GM12875 (cell line): ENCODE measurements around the gene NUDT22.
A peak's percentile ranks its signal among the peaks of the same experiment; 100 is the strongest.

Experiments
- H3K4me3 ChIP-seq: one replicate; pipeline ENCODE4 v1.5.1; 2011; ENCODE audit warnings: low read depth, low read length, control low read depth
- CTCF ChIP-seq: IDR thresholded peaks from 2 replicates; pipeline ENCODE4 v1.5.1; 2011; ENCODE audit warnings: low read depth, mild to moderate bottlenecking, control low read depth, inconsistent platforms, low read length, moderate library complexity, borderline replicate concordance; ENCODE audit not compliant: insufficient read depth

The NUDT22 gene

DNA sequence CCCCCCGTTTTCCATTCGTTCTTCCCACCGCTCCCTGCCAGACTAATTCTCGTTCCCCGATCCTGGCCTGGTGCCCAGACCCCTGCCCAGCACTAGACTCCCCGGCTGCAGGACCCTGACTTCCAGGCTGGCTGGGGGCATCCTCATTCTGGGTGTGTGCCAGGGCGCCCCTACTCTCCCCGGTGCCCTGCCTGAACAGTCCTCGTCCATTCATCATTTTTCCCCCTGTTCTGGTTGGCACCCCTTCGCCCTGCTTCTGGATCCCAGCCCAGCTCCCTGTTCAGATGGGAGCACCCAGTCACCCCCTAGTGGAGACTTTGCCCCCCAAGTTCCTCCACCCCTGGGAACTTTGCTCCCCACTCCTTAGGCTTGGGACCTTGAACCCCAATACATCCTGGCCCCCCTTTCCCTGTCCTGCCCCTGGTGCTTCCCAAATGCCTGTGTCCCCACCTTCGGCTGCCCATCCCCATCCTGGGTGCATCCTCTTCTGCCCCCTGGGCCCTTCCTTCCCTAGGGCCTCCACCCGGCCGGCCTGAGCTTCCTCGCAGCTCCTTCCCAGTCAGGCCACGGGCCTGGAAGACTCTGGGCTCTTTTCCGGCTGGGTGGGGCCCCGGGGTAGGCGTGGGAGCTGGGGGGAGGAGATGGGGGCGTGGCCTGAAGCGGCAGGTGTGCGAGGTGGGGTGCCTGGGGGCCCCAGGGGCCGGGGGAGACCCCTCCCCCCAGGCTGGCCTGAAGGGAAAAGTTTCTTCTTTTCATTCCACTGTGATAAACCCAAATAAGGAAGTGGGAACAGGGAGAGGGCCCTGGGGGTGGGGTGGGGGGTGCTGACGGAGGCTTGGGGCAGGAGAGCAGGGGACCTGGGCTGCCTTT, 26.2 kb downstream of the NUDT22 start:
- peak overlapping the region; percentile 77 for H3K4me3 ChIP-seq
- peak; percentile 53 for TF ChIP-seq CTCF

- no peak overlapping the region for H3K4me3 ChIP-seq
- no peak for TF ChIP-seq CTCF
Observed at GRCh38 chr11:64253043-64253442, 27.0 kb downstream of the NUDT22 start.

DNA sequence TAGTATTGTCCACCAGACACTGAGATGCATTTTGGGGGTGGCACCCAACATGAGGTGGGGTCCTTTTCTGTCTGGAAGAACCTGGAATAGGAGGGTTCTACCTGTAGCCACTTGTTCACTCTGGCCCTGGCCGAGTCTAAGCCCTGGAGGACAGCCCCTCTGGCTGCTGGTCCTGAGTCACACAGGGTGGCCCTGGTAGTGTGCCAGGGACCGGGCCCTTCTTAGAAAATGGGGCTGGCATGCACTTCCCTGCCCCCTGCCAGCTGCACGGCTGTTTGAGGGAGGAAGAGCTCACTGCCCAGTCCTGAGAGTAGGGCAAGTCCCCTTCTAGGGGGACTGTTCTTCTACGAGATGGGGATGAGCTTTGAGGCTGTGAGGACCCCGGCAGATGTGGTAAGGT, 27.4 kb downstream of the NUDT22 start:
- H3K4me3 ChIP-seq = no peak overlapping the region

DNA sequence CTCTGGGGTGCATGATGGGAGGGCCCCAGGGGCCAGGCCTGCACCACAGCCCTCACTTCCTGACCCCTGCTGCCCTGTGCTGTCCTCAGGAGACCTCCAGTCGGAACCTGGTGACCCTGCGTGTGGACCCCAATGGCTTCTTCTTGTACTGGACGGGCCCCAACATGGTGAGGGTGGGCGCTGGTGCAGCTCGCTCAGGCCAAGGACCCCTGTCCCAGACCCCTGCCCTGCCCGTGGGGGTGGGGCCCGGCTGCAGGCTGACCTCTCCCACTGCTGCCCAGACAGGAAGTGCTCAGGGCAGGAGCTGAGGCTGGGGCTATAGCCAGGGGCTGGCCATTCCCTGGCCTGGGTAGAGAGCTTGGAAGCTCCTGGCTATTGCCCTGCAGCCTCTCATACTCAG, 28.3 kb downstream of the NUDT22 start:
- no peak for TF ChIP-seq CTCF

More for the DNA sequence above, 27.4 kb downstream of the NUDT22 start:
- no peak for TF ChIP-seq CTCF

DNA sequence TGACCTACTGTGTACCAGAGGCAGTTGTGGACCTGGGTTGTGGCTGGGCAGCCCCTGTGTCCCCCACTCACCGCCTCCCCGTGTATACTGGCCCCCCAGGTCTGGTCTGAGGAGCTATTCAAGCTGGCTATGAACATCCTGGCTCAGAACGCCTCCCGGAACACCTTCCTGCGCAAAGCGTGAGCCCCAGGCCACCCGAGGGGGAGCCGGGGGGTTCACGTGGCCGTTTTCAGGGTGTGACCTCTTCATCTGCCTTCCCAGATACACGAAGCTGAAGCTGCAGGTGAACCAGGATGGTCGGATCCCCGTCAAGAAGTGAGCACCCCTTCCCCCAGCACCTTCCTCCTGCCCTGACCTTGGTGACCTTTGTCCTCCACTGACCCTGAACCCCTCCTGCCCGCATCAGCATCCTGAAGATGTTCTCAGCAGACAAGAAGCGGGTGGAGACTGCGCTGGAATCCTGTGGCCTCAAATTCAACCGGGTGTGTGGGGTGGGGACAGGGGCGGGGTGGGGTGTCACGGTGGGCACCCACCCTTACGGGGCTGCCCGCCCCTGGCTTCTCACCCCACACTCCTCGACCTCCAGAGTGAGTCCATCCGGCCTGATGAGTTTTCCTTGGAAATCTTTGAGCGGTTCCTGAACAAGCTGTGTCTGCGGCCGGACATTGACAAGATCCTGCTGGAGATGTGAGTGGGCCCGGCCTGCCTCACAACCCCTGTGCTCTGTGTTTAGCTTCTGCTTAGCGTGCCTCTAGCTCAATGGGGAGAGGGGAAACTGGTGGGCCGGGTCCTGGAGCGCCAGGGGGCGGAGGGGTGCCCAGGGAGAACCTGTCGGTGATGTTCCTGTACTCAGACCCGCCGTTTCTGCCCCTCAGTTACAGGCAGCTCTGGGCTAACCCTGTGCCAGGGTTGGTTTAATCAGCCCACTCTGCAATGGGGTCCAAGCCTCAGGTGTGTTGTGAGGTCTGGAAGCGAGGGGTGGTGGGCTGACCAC, 29.4 kb downstream of the NUDT22 start:
- no peak overlapping the region for H3K4me3 ChIP-seq
- no peak for TF ChIP-seq CTCF

More for the DNA sequence above, 28.3 kb downstream of the NUDT22 start:
- H3K4me3 ChIP-seq = no peak overlapping the region

GRCh38 chr11:64256300-64256699, 30.2 kb downstream of the NUDT22 start:
- no peak overlapping the region for H3K4me3 ChIP-seq
- no peak for TF ChIP-seq CTCF

DNA sequence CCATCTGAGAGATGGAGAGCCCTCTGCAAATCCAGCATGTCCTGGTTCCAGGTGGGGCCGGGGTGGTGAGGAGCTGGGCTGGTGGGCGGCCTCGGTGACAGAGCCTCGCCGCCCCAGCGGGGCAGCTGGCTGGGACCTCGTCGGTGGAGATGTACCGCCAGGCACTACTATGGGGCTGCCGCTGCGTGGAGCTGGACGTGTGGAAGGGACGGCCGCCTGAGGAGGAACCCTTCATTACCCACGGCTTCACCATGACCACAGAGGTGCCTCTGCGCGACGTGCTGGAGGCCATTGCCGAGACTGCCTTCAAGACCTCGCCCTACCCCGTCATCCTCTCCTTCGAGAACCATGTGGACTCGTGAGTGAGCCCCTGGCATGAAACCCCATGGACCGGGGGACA, 32.3 kb downstream of the NUDT22 start:
- H3K4me3 ChIP-seq = no peak overlapping the region
- no peak for TF ChIP-seq CTCF
